NB4 (cell line): ENCODE measurements around the gene PEPD.

Experiments
- CTCF ChIP-seq: IDR thresholded peaks from one replicate; pipeline ENCODE4 v1.5.1; 2012; ENCODE audit warnings: low read depth, low read length
- MAX ChIP-seq: IDR thresholded peaks from 2 replicates; pipeline ENCODE4 v1.6.1; 2011; ENCODE audit warnings: low read depth, low read length
- MYC ChIP-seq: IDR thresholded peaks from 2 replicates; pipeline ENCODE4 v1.6.1; 2011; ENCODE audit warnings: low read depth, low read length
- POLR2A ChIP-seq: IDR thresholded peaks from 2 replicates; pipeline ENCODE4 v1.6.1; 2011; ENCODE audit warnings: mild to moderate bottlenecking; ENCODE audit not compliant: insufficient read length; ENCODE audit errors: extremely low read depth

GRCh38 chr19:33490041-33490451 lies 31.5 kb downstream of the PEPD start:
- TF ChIP-seq CTCF (no peak), POLR2A (no peak), MAX (no peak), MYC (no peak)
